Upper lobe of right lung (tissue), 1 donor: Measurements from ENCODE around the gene CHCHD10. TPM values are rescaled to one million over a fixed set of nuclear protein-coding genes. Genes with fewer than 3 reads are reported as not detected.

Experiments
- ATAC-seq: fragments of 200-7000 bp; cut with Tn5 transposase; one replicate; pipeline ENCODE4 v1.9.1; 2020; ENCODE audit warnings: mild to moderate bottlenecking, moderate library complexity
- DNase-seq: peaks from one replicate; pipeline ENCODE4 v3.0.0-alpha.2; 2020
- H3K27ac ChIP-seq: fragments of 200-600 bp; one replicate; pipeline ENCODE4 v1.8.0; 2022
- H3K27me3 ChIP-seq: fragments of 200-600 bp; one replicate; pipeline ENCODE4 v1.8.0; 2022; ENCODE audit warnings: mild to moderate bottlenecking
- H3K36me3 ChIP-seq: fragments of 200-600 bp; one replicate; pipeline ENCODE4 v1.8.0; 2022
- H3K4me1 ChIP-seq: fragments of 200-600 bp; one replicate; pipeline ENCODE4 v1.8.0; 2022
- H3K4me3 ChIP-seq: fragments of 200-600 bp; one replicate; pipeline ENCODE4 v1.8.0; 2022; ENCODE audit warnings: mild to moderate bottlenecking
- H3K9me3 ChIP-seq: fragments of 200-600 bp; one replicate; pipeline ENCODE4 v1.8.0; 2022
- intact Hi-C: fragments of 100-400 bp; cut with DNase I; formaldehyde crosslinking; loops from one replicate; pipeline ENCODE4 v1.11.0; 2022
- total RNA-seq: library from RNA; stranded (reverse); fragmentation: NEBNext Ultra II Directional; extraction: Animal tissue kit (Norgen Biotek cat#: 25700); gene quantifications from one replicate; pipeline ENCODE4 v1.2.1, GENCODE V29; 2021
- TF ChIP-seq, protein P1 (sequence below): fragments of 200-600 bp; IDR thresholded peaks from one replicate; pipeline ENCODE4 v1.8.0; 2022; ENCODE audit warnings: antibody characterized with exemption
- donor health status: DM: no; HTN: yes; CAD: no; lungs with severe emphysema.

CHCHD10 gene
- total RNA-seq, 1 donor from 2014 or later, result 102 TPM

DNA sequence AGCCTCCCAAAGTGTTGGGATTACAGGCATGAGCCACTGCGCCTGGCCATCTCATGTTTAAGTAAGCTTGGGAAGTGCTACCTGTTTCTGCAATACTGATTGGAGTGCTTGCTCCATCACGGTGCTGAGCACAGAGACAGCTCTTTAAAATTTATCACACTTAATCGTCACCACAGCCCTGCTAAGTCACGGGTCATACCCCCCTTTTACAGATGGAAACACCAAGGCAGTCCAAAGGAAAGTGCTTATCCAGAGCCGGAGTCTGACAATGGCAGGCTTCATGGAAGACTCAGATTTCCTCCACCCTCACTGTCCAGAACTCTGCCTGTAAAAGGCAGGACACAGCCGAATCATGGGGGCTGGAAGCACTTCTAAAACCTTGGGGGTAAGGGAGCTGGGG lies 7.7 kb downstream of the CHCHD10 start:
- H3K4me3 ChIP-seq, result no peak overlapping the region
- H3K27ac ChIP-seq, result no peak overlapping the region
- ATAC-seq (no peak), DNase-seq (no peak)
- peaks cover 7% of the 10 kb centered on the region for H3K4me1 ChIP-seq
- no peaks in the 10 kb centered on the region for H3K9me3 ChIP-seq
- H3K36me3 ChIP-seq, result no peaks in the 10 kb centered on the region
- TF ChIP-seq, protein P1, sequence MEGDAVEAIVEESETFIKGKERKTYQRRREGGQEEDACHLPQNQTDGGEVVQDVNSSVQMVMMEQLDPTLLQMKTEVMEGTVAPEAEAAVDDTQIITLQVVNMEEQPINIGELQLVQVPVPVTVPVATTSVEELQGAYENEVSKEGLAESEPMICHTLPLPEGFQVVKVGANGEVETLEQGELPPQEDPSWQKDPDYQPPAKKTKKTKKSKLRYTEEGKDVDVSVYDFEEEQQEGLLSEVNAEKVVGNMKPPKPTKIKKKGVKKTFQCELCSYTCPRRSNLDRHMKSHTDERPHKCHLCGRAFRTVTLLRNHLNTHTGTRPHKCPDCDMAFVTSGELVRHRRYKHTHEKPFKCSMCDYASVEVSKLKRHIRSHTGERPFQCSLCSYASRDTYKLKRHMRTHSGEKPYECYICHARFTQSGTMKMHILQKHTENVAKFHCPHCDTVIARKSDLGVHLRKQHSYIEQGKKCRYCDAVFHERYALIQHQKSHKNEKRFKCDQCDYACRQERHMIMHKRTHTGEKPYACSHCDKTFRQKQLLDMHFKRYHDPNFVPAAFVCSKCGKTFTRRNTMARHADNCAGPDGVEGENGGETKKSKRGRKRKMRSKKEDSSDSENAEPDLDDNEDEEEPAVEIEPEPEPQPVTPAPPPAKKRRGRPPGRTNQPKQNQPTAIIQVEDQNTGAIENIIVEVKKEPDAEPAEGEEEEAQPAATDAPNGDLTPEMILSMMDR, result no peak
- no peaks in the 10 kb centered on the region for H3K27me3 ChIP-seq
- intact Hi-C loops, result no loop called here

DNA sequence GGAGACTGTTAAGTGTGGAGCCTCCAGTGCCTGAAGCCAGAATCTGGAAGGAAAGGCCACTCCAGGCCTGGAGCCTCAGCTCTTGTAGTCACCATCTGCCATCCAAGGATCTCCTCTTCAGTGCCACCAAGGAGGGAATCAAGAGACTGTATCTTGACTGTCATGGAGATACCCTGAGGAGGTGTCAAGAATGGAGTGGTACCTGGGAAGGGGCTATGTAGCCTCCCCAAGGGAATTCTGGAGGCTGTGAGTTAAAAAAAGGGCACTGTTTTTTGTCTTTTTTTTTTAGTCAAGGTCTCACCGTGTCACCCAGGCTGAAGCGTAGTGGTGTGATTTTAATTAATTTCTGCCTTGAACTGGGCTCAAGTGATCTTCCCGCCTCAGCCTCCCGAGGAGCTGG lies 8.2 kb downstream of the CHCHD10 start:
- Histone ChIP-seq H3K4me1 (peaks cover 7% of the 10 kb centered on the region), H3K9me3 (no peaks in the 10 kb centered on the region), H3K36me3 (no peaks in the 10 kb centered on the region), H3K4me3 (no peak overlapping the region), H3K27me3 (no peaks in the 10 kb centered on the region), H3K27ac (no peak overlapping the region)
- no peak for ATAC-seq
- DNase-seq, result no peak
- TF ChIP-seq, protein P1, result no peak
- intact Hi-C loops, result no loop called here

DNA sequence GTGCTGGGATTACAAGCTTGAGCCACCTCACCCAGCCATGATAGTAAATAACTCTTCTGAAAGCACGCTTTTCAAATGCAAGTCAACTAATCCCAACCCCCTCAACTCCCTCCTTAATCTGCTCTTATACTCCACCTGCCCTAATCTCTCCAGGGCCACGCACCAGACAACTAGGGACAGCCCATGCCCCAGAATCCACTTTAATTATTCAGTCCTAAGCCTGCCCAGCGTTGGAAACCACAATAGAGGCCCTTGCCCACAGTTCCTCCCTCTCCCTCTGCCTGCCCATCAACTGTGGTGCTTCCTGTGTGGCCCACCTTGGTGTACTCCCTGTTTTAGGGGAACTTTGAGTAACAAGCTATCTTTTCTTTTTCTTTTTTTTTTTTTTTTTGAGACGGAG lies 10.9 kb downstream of the CHCHD10 start:
- Histone ChIP-seq H3K4me1 (no peaks in the 10 kb centered on the region), H3K4me3 (no peak overlapping the region), H3K27me3 (no peaks in the 10 kb centered on the region), H3K36me3 (no peaks in the 10 kb centered on the region), H3K27ac (no peak overlapping the region), H3K9me3 (no peaks in the 10 kb centered on the region)
- intact Hi-C loops, result no loop called here
- no peak for DNase-seq
- ATAC-seq, result no peak
- TF ChIP-seq, protein P1, result no peak

DNA sequence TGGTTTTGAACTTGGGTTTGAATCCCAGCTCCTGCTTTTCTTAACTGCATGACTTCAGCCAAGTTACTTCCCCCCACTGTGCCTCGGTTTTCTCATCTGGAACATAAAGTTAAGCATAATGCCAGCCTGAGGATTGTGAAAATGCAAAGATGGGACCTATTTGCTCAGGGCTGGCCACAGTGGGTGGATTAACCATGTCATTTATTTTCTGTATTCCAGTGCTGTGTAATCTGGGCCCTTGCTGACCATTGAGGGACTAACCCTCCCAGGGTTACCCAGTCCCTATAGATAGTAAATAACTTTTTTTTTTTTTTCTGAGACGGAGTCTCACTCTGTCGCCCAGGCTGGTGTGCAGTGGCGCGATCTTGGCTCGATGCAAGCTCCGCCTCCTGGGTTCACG lies 12.1 kb downstream of the CHCHD10 start:
- TF ChIP-seq, protein P1, result no peak
- ATAC-seq, result no peak
- Histone ChIP-seq H3K27ac (no peak overlapping the region), H3K4me1 (no peaks in the 10 kb centered on the region), H3K4me3 (no peak overlapping the region), H3K27me3 (no peaks in the 10 kb centered on the region), H3K36me3 (no peaks in the 10 kb centered on the region), H3K9me3 (no peaks in the 10 kb centered on the region)
- intact Hi-C loops, result no loop called here
- DNase-seq, result no peak

DNA sequence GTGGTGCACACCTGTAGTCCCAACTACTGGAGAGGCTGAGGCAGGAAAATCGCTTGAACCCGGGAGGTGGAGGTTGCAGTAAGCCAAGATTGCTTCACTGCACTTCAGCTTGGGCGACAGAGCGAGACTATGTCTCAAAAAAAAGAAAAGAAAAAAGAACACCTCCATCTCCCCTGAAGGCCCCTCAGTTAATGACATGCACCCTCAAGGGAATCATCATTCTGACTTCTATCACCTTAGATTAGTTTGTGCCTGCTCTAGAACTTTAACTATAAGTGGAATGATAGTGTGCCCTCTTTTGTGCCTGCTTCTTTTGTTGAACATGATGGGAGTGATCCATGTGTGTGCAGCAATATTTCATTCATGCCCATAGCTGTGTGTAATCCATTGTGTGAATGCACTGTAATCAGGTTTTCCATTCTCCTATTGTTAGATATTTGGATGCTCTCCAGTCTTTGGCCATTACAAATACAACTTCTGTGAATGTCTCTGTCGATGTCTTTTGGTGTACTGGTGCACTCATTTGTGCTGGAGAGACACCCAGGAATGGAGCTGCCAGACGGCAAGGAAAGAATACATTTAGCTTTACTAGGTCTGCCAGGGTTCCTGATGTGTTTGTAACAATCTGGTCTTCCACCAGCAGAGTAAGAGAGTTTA lies 12.7 kb downstream of the CHCHD10 start:
- no peaks in the 10 kb centered on the region for H3K36me3 ChIP-seq
- DNase-seq, result no peak
- H3K4me3 ChIP-seq, result no peak overlapping the region
- ATAC-seq, result no peak
- H3K4me1 ChIP-seq, result peaks cover 4% of the 10 kb centered on the region
- H3K27me3 ChIP-seq, result no peaks in the 10 kb centered on the region
- intact Hi-C loops, result no loop called here
- H3K9me3 ChIP-seq, result no peaks in the 10 kb centered on the region
- no peak overlapping the region for H3K27ac ChIP-seq
- TF ChIP-seq, protein P1, result no peak
